Endothelial cell (in vitro differentiated cells): Measurements from ENCODE around the gene MAPKAPK2. TPM values are rescaled to one million over a fixed set of nuclear protein-coding genes. Genes with fewer than 3 reads are reported as not detected.

Experiments
- DNase-seq: peaks from one replicate; pipeline ENCODE4 v3.0.0; 2021; ENCODE audit warnings: low spot score
- H3K27ac Mint-ChIP-seq: one replicate; pipeline ENCODE4 v1.8.0; 2021; ENCODE audit warnings: mixed read lengths, inconsistent platforms; ENCODE audit not compliant: unreplicated experiment
- H3K27me3 Mint-ChIP-seq: one replicate; pipeline ENCODE4 v1.8.0; 2021; ENCODE audit warnings: mild to moderate bottlenecking, moderate library complexity, mixed read lengths, inconsistent platforms; ENCODE audit not compliant: unreplicated experiment
- H3K36me3 Mint-ChIP-seq: one replicate; pipeline ENCODE4 v1.8.0; 2021; ENCODE audit warnings: mild to moderate bottlenecking, low read depth, mixed read lengths, inconsistent platforms; ENCODE audit not compliant: unreplicated experiment
- H3K4me1 Mint-ChIP-seq: one replicate; pipeline ENCODE4 v1.8.0; 2021; ENCODE audit warnings: mild to moderate bottlenecking, mixed read lengths, inconsistent platforms; ENCODE audit not compliant: unreplicated experiment
- H3K4me3 Mint-ChIP-seq: one replicate; pipeline ENCODE4 v1.8.0; 2021; ENCODE audit warnings: mild to moderate bottlenecking, mixed read lengths, inconsistent platforms; ENCODE audit not compliant: unreplicated experiment
- H3K9me3 Mint-ChIP-seq: one replicate; pipeline ENCODE4 v1.8.0; 2021; ENCODE audit warnings: mixed read lengths, inconsistent platforms; ENCODE audit not compliant: unreplicated experiment
- CTCF ChIP-seq: fragments of 200-600 bp; sonication (generic); IDR thresholded peaks from one replicate; pipeline ENCODE4 v1.5.0; 2021; ENCODE audit warnings: antibody characterized with exemption; ENCODE audit not compliant: unreplicated experiment
- total RNA-seq: library from RNA; stranded (reverse); fragmentation: NEBNext Ultra II Directional; extraction: Animal tissue kit (Norgen Biotek cat#: 25700); gene quantifications from one replicate; pipeline ENCODE4 v1.2.1, GENCODE V29; 2021; ENCODE audit not compliant: unreplicated experiment

The MAPKAPK2 gene
- total RNA-seq, 1 donor from 2014 or later = 109 TPM

DNA sequence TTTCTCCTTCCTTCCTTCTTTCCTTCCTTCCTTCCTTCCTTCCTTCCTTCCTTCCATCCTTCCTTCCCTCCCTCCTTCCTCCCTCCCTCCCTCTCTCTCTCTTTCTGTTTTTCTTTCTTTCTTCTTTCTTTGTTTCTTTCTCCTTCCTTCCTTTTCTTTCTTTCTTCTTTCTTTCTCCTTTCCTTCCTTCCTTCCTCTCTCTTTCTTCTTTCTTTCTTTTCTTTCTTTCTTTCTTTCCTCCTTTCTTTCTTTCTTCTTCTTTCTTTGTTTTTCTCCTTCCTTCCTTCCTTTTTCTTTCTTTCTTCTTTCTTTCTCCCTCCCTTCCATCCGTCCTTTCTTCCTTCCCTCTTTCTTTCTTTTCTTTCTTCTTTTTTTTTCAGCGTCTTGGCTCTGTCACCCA, 67.8 kb downstream of the MAPKAPK2 start:
- no peak for TF ChIP-seq CTCF
- Mint-ChIP-seq H3K27me3 (peaks cover 4% of the 10 kb centered on the region), H3K4me3 (no peak overlapping the region), H3K27ac (no peak overlapping the region), H3K9me3 (no peaks in the 10 kb centered on the region), H3K36me3 (no peaks in the 10 kb centered on the region), H3K4me1 (no peaks in the 10 kb centered on the region)
- no peak for DNase-seq

GRCh38 chr1:206753141-206753540, 68.4 kb downstream of the MAPKAPK2 start:
- Mint-ChIP-seq H3K4me3 (no peak overlapping the region), H3K4me1 (no peaks in the 10 kb centered on the region), H3K36me3 (no peaks in the 10 kb centered on the region), H3K27me3 (peaks cover 4% of the 10 kb centered on the region), H3K9me3 (no peaks in the 10 kb centered on the region), H3K27ac (no peak overlapping the region)
- no peak for DNase-seq
- no peak for TF ChIP-seq CTCF

DNA sequence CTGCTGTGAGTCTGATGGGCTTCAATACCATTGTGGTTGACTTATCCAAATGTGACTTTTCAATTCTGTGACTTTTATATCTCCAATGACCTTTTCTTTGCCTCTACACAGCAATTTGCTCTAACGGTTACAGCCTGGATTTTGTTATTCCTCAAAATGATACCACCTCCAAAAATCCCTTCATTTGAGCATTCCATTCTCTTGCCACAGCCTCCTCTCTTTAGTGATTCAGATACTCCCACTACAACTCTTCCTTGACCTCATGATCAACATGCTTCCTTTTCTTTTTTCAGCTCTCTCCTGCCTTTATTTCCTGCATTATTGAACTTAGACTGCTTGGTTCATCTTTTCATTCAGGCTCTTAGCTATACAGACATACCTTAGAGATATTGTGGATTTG, 69.3 kb downstream of the MAPKAPK2 start:
- no peak for DNase-seq
- H3K36me3 Mint-ChIP-seq = no peaks in the 10 kb centered on the region
- no peaks in the 10 kb centered on the region for H3K4me1 Mint-ChIP-seq
- H3K27me3 Mint-ChIP-seq = peaks cover 2% of the 10 kb centered on the region
- no peaks in the 10 kb centered on the region for H3K9me3 Mint-ChIP-seq
- TF ChIP-seq CTCF = no peak
- H3K4me3 Mint-ChIP-seq = no peak overlapping the region
- no peak overlapping the region for H3K27ac Mint-ChIP-seq

DNA sequence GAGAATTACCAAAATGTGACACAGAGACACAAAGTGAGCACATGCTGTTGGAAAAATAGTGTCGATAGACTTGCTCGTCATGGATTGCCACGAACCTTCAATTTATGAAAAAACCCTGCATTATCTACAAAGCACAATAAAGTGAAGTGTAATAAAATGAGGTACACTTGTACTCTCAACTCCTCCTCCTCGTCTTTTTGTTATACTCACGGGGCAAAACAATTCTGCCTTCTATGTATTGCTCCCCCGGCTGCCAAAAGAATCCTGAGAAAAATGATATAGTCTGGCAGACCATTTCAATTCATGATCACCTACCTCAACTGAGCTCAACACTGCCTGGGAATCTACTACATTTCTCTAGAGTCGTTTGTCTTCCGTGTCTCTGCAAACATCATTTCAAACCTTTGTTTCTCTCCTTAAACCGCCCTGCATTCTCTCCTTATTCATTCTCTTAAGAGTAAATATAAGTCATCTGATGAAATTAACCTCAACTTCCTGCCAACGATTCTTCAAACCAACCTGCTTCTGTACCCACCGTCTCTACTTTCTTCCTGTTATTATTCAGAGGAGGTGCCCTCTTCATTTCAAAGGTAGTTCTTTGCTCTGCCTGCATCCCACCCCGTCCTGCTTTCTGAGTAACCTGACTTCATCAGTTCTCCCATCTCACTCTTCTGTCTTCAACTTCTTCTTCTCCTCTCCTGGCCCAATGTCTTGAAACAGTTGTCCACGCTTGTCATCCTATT, 73.0 kb downstream of the MAPKAPK2 start:
- H3K4me3 Mint-ChIP-seq = no peak overlapping the region
- H3K4me1 Mint-ChIP-seq = no peaks in the 10 kb centered on the region
- DNase-seq = no peak
- no peaks in the 10 kb centered on the region for H3K36me3 Mint-ChIP-seq
- no peaks in the 10 kb centered on the region for H3K27me3 Mint-ChIP-seq
- no peaks in the 10 kb centered on the region for H3K9me3 Mint-ChIP-seq
- TF ChIP-seq CTCF = no peak
- no peak overlapping the region for H3K27ac Mint-ChIP-seq

DNA sequence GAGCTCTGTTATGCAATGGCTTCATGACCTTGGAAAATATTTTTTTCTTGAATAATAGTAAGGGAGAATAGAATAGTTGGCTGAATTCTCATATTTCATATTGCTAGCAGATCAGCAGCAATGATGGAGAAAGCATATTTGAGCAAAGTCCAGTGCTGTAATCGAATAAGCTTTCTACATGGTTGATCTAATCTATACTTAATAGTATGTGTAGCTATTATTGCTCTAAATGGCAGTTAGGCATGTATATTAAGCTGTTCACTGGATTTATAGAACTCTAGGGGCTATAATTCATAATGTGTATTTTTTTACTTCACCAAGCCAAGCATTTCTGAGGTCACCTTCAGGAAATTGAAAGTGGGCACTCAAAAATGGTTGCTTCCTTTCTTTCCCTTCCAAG, 75.9 kb downstream of the MAPKAPK2 start:
- DNase-seq = no peak
- H3K4me3 Mint-ChIP-seq = no peak overlapping the region
- no peaks in the 10 kb centered on the region for H3K4me1 Mint-ChIP-seq
- no peaks in the 10 kb centered on the region for H3K27me3 Mint-ChIP-seq
- H3K27ac Mint-ChIP-seq = no peak overlapping the region
- H3K36me3 Mint-ChIP-seq = no peaks in the 10 kb centered on the region
- no peak for TF ChIP-seq CTCF
- H3K9me3 Mint-ChIP-seq = no peaks in the 10 kb centered on the region
